ENCODE measurements around the gene ZFY.

Gene ZFY

GRCh38 chrY:2934861-2935715 is at the start of gene ZFY:
ZFY (plus strand) TSS chrY:2935381; CDS start chrY:2953937, 18,556 bp downstream.
- in situ Hi-C loops (cut with MboI; ENCODE audit: low sequenced_read_pairs) = no loop called here

- in situ Hi-C loops (cut with MboI; ENCODE audit: low sequenced_read_pairs) = no loop called here
Observed at GRCh38 chrY:2885880-2886279, 49.3 kb upstream of the ZFY start.

- in situ Hi-C loops (cut with MboI; ENCODE audit: low sequenced_read_pairs) = no loop called here
Observed at GRCh38 chrY:2887386-2887785, 47.8 kb upstream of the ZFY start.

- in situ Hi-C loops (cut with MboI; ENCODE audit: low sequenced_read_pairs) = no loop called here
Observed at GRCh38 chrY:2887955-2888354, 47.2 kb upstream of the ZFY start.

GRCh38 chrY:2893471-2893870 is 41.7 kb upstream of the ZFY start:
- in situ Hi-C loops (cut with MboI; ENCODE audit: low sequenced_read_pairs) = no loop called here

GRCh38 chrY:2896050-2896449 is 39.1 kb upstream of the ZFY start:
- in situ Hi-C loops (cut with MboI; ENCODE audit: low sequenced_read_pairs) = no loop called here

- in situ Hi-C loops (cut with MboI; ENCODE audit: low sequenced_read_pairs) = no loop called here
Observed at GRCh38 chrY:2907356-2907755, 27.8 kb upstream of the ZFY start.

GRCh38 chrY:2913066-2913815 is 21.9 kb upstream of the ZFY start:
- in situ Hi-C loops (cut with MboI; ENCODE audit: low sequenced_read_pairs) = no loop called here

- in situ Hi-C loops (cut with MboI; ENCODE audit: low sequenced_read_pairs) = no loop called here
Observed at GRCh38 chrY:2934078-2934477, 1.1 kb upstream of the ZFY start.

GRCh38 chrY:2935716-2936435 is 695 bp downstream of the ZFY start:
- in situ Hi-C loops (cut with MboI; ENCODE audit: low sequenced_read_pairs) = no loop called here

- in situ Hi-C loops (cut with MboI; ENCODE audit: low sequenced_read_pairs) = no loop called here
Observed at GRCh38 chrY:2936436-2936750, 1.2 kb downstream of the ZFY start.

GRCh38 chrY:2937149-2937548 is 2.0 kb downstream of the ZFY start:
- in situ Hi-C loops (cut with MboI; ENCODE audit: low sequenced_read_pairs) = no loop called here

- in situ Hi-C loops (cut with MboI; ENCODE audit: low sequenced_read_pairs) = no loop called here
Observed at GRCh38 chrY:2949590-2950252, 14.5 kb downstream of the ZFY start.

- in situ Hi-C loops (cut with MboI; ENCODE audit: low sequenced_read_pairs) = no loop called here
Observed at GRCh38 chrY:2950655-2951054, 15.5 kb downstream of the ZFY start.

- in situ Hi-C loops (cut with MboI; ENCODE audit: low sequenced_read_pairs) = no loop called here
Observed at GRCh38 chrY:2952912-2953311, 17.7 kb downstream of the ZFY start.

GRCh38 chrY:2954735-2955134 is 19.6 kb downstream of the ZFY start:
- in situ Hi-C loops (cut with MboI; ENCODE audit: low sequenced_read_pairs) = no loop called here

GRCh38 chrY:2955561-2955960 is 20.4 kb downstream of the ZFY start:
- in situ Hi-C loops (cut with MboI; ENCODE audit: low sequenced_read_pairs) = no loop called here

- in situ Hi-C loops (cut with MboI; ENCODE audit: low sequenced_read_pairs) = no loop called here
Observed at GRCh38 chrY:2962061-2962460, 26.9 kb downstream of the ZFY start.

GRCh38 chrY:2964814-2965213 is 29.6 kb downstream of the ZFY start:
- in situ Hi-C loops (cut with MboI; ENCODE audit: low sequenced_read_pairs) = no loop called here

- in situ Hi-C loops (cut with MboI; ENCODE audit: low sequenced_read_pairs) = no loop called here
Observed at GRCh38 chrY:2965629-2966028, 30.4 kb downstream of the ZFY start.

GRCh38 chrY:2969561-2969960 is 34.4 kb downstream of the ZFY start:
- in situ Hi-C loops (cut with MboI; ENCODE audit: low sequenced_read_pairs) = no loop called here

Measured in hTERT RPE-1 (cell line).